IMR-90 (cell line): ENCODE results near the gene CCDC87.
"Not testable (repeated sequence)": the region's sequence is repeated elsewhere in the genome, so short reads cannot be mapped to it uniquely, and the experiment has no call there.

ENCODE experiments used
- BHLHE40 ChIP-seq: fragments of 150-350 bp; IDR thresholded peaks from 2 replicates; pipeline ENCODE4 v1.6.1; 2016; ENCODE audit warnings: mild to moderate bottlenecking, low read depth, low read length
- CTCF ChIP-seq: conservative IDR thresholded peaks from 2 replicates; pipeline ENCODE4 v1.5.1; 2012; ENCODE audit warnings: mild to moderate bottlenecking, low read depth, low read length, improper control_type of control experiment
- ELK1 ChIP-seq: fragments of 150-350 bp; IDR thresholded peaks from 2 replicates; pipeline ENCODE4 v1.6.1; 2016; ENCODE audit warnings: low read depth, mild to moderate bottlenecking, low read length, moderate library complexity, borderline replicate concordance
- POLR2A ChIP-seq: IDR thresholded peaks from 2 replicates; pipeline ENCODE4 v1.6.1; 2012; ENCODE audit warnings: mild to moderate bottlenecking, low read depth, low read length
- RAD21 ChIP-seq: IDR thresholded peaks from 2 replicates; pipeline ENCODE4 v1.6.1; 2012; ENCODE audit warnings: low read length, improper control_type of control experiment

DNA sequence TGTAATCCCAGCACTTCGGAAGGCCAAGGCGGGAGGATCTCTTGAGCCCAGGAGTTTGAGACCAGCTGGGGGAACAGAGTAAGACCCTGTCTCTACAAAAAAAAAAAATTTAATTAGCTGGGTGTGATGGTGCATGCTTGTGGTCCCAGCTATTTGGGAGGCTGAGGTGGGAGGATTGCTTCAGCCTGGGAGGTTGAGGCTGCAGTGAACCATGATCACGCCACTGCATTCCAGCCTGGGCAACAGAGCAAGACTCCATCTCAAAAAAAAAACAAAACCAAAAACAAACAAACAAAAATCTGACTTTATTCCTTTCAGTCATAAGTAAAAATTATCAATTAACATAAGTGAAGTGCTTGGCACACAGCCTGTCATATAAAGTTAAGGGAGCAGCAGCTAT, 13.7 kb upstream of the CCDC87 start:
- not testable (repeated sequence) for TF ChIP-seq POLR2A, CTCF, RAD21, ELK1, BHLHE40
